ENCODE data around the gene NLRC5.

NLRC5 gene

GRCh38 chr16:56993204-56993603, 3.8 kb downstream of the NLRC5 start:
- H3K4me1 ChIP-seq (ENCODE audit: control insufficient read depth, insufficient read depth, low read length, unreplicated experiment): peaks cover 39% of the 10 kb centered on the region
- no peaks in the 10 kb centered on the region for H3K27me3 ChIP-seq (ENCODE audit: insufficient read depth, low read length)
- H3K4me3 ChIP-seq (ENCODE audit: low read depth, low read length): no peak overlapping the region
- no peaks in the 10 kb centered on the region for H3K36me3 ChIP-seq (ENCODE audit: insufficient read depth, low read length)
- no peak overlapping the region for H3K27ac ChIP-seq (ENCODE audit: low read depth, low read length)
- no peak overlapping the region for H2AFZ ChIP-seq (ENCODE audit: low read length, unreplicated experiment)
- peaks cover 92% of the 10 kb centered on the region for H3K79me2 ChIP-seq (ENCODE audit: control insufficient read depth, insufficient read depth, low read length, unreplicated experiment)

- Histone ChIP-seq H3K27ac (ENCODE audit: low read depth, low read length) (no peak overlapping the region), H3K27me3 (ENCODE audit: insufficient read depth, low read length) (no peaks in the 10 kb centered on the region), H3K4me3 (ENCODE audit: low read depth, low read length) (no peak overlapping the region), H3K4me1 (ENCODE audit: control insufficient read depth, insufficient read depth, low read length, unreplicated experiment) (peaks cover 44% of the 10 kb centered on the region), H2AFZ (ENCODE audit: low read length, unreplicated experiment) (no peak overlapping the region), H3K36me3 (ENCODE audit: insufficient read depth, low read length) (no peaks in the 10 kb centered on the region), H3K79me2 (ENCODE audit: control insufficient read depth, insufficient read depth, low read length, unreplicated experiment) (peaks cover 93% of the 10 kb centered on the region)
Measured at GRCh38 chr16:56994311-56994710, 5.0 kb downstream of the NLRC5 start.

GRCh38 chr16:56995136-56995805, 5.9 kb downstream of the NLRC5 start:
- Histone ChIP-seq H3K4me1 (ENCODE audit: control insufficient read depth, insufficient read depth, low read length, unreplicated experiment) (peaks cover 54% of the 10 kb centered on the region), H3K79me2 (ENCODE audit: control insufficient read depth, insufficient read depth, low read length, unreplicated experiment) (peaks cover 93% of the 10 kb centered on the region), H3K27ac (ENCODE audit: low read depth, low read length) (no peak overlapping the region), H2AFZ (ENCODE audit: low read length, unreplicated experiment) (no peak overlapping the region), H3K4me3 (ENCODE audit: low read depth, low read length) (no peak overlapping the region), H3K27me3 (ENCODE audit: insufficient read depth, low read length) (no peaks in the 10 kb centered on the region), H3K36me3 (ENCODE audit: insufficient read depth, low read length) (no peaks in the 10 kb centered on the region)

- Histone ChIP-seq H3K79me2 (ENCODE audit: control insufficient read depth, insufficient read depth, low read length, unreplicated experiment) (peaks cover 90% of the 10 kb centered on the region), H3K4me3 (ENCODE audit: low read depth, low read length) (no peak overlapping the region), H3K36me3 (ENCODE audit: insufficient read depth, low read length) (peaks cover 6% of the 10 kb centered on the region; the same call in 1 of the 2 replicates), H3K27me3 (ENCODE audit: insufficient read depth, low read length) (no peaks in the 10 kb centered on the region), H2AFZ (ENCODE audit: low read length, unreplicated experiment) (no peak overlapping the region), H3K27ac (ENCODE audit: low read depth, low read length) (no peak overlapping the region), H3K4me1 (ENCODE audit: control insufficient read depth, insufficient read depth, low read length, unreplicated experiment) (peaks cover 49% of the 10 kb centered on the region)
Measured at GRCh38 chr16:56997264-56997663, 7.9 kb downstream of the NLRC5 start.

GRCh38 chr16:56997931-56998330, 8.6 kb downstream of the NLRC5 start:
- Histone ChIP-seq H3K36me3 (ENCODE audit: insufficient read depth, low read length) (peaks cover 6% of the 10 kb centered on the region; the same call in 1 of the 2 replicates), H2AFZ (ENCODE audit: low read length, unreplicated experiment) (no peak overlapping the region), H3K27ac (ENCODE audit: low read depth, low read length) (no peak overlapping the region), H3K27me3 (ENCODE audit: insufficient read depth, low read length) (no peaks in the 10 kb centered on the region), H3K4me3 (ENCODE audit: low read depth, low read length) (no peak overlapping the region), H3K4me1 (ENCODE audit: control insufficient read depth, insufficient read depth, low read length, unreplicated experiment) (peaks cover 48% of the 10 kb centered on the region), H3K79me2 (ENCODE audit: control insufficient read depth, insufficient read depth, low read length, unreplicated experiment) (peaks cover 85% of the 10 kb centered on the region)

GRCh38 chr16:56998352-56998751, 9.0 kb downstream of the NLRC5 start:
- H3K4me1 ChIP-seq (ENCODE audit: control insufficient read depth, insufficient read depth, low read length, unreplicated experiment): peaks cover 44% of the 10 kb centered on the region
- no peaks in the 10 kb centered on the region for H3K27me3 ChIP-seq (ENCODE audit: insufficient read depth, low read length)
- peaks cover 85% of the 10 kb centered on the region for H3K79me2 ChIP-seq (ENCODE audit: control insufficient read depth, insufficient read depth, low read length, unreplicated experiment)
- H3K36me3 ChIP-seq (ENCODE audit: insufficient read depth, low read length): peaks cover 6% of the 10 kb centered on the region; the same call in 1 of the 2 replicates
- H2AFZ ChIP-seq (ENCODE audit: low read length, unreplicated experiment): no peak overlapping the region
- H3K27ac ChIP-seq (ENCODE audit: low read depth, low read length): peak overlapping the region; percentile 99; the same call in 1 of the 2 replicates
- no peak overlapping the region for H3K4me3 ChIP-seq (ENCODE audit: low read depth, low read length)

GRCh38 chr16:56998861-56999260, 9.5 kb downstream of the NLRC5 start:
- Histone ChIP-seq H3K79me2 (ENCODE audit: control insufficient read depth, insufficient read depth, low read length, unreplicated experiment) (peaks cover 85% of the 10 kb centered on the region), H3K36me3 (ENCODE audit: insufficient read depth, low read length) (peaks cover 6% of the 10 kb centered on the region; the same call in 1 of the 2 replicates), H3K27me3 (ENCODE audit: insufficient read depth, low read length) (no peaks in the 10 kb centered on the region), H3K27ac (ENCODE audit: low read depth, low read length) (peak overlapping the region; percentile 99), H3K4me1 (ENCODE audit: control insufficient read depth, insufficient read depth, low read length, unreplicated experiment) (peaks cover 40% of the 10 kb centered on the region), H3K4me3 (ENCODE audit: low read depth, low read length) (no peak overlapping the region), H2AFZ (ENCODE audit: low read length, unreplicated experiment) (no peak overlapping the region)

GRCh38 chr16:56999409-57000270, 10.3 kb downstream of the NLRC5 start:
- Histone ChIP-seq H3K27me3 (ENCODE audit: insufficient read depth, low read length) (no peaks in the 10 kb centered on the region), H3K4me1 (ENCODE audit: control insufficient read depth, insufficient read depth, low read length, unreplicated experiment) (peaks cover 35% of the 10 kb centered on the region), H3K27ac (ENCODE audit: low read depth, low read length) (peak overlapping the region; percentile 99), H3K79me2 (ENCODE audit: control insufficient read depth, insufficient read depth, low read length, unreplicated experiment) (peaks cover 78% of the 10 kb centered on the region), H2AFZ (ENCODE audit: low read length, unreplicated experiment) (no peak overlapping the region), H3K4me3 (ENCODE audit: low read depth, low read length) (peak overlapping the region; percentile 14; the same call in 1 of the 2 replicates), H3K36me3 (ENCODE audit: insufficient read depth, low read length) (peaks cover 7% of the 10 kb centered on the region; the same call in 1 of the 2 replicates)

- Histone ChIP-seq H3K4me3 (ENCODE audit: low read depth, low read length) (peak overlapping the region; percentile 14; the same call in 1 of the 2 replicates), H3K36me3 (ENCODE audit: insufficient read depth, low read length) (peaks cover 11% of the 10 kb centered on the region; the same call in 1 of the 2 replicates), H3K79me2 (ENCODE audit: control insufficient read depth, insufficient read depth, low read length, unreplicated experiment) (peaks cover 72% of the 10 kb centered on the region), H3K4me1 (ENCODE audit: control insufficient read depth, insufficient read depth, low read length, unreplicated experiment) (peaks cover 31% of the 10 kb centered on the region), H3K27me3 (ENCODE audit: insufficient read depth, low read length) (no peaks in the 10 kb centered on the region), H3K27ac (ENCODE audit: low read depth, low read length) (peak overlapping the region; percentile 99), H2AFZ (ENCODE audit: low read length, unreplicated experiment) (no peak overlapping the region)
Measured at GRCh38 chr16:57000271-57001025, 11.1 kb downstream of the NLRC5 start.

GRCh38 chr16:57001026-57001679, 11.8 kb downstream of the NLRC5 start:
- Histone ChIP-seq H3K27me3 (ENCODE audit: insufficient read depth, low read length) (no peaks in the 10 kb centered on the region), H3K4me3 (ENCODE audit: low read depth, low read length) (no peak overlapping the region), H3K4me1 (ENCODE audit: control insufficient read depth, insufficient read depth, low read length, unreplicated experiment) (peaks cover 27% of the 10 kb centered on the region), H3K79me2 (ENCODE audit: control insufficient read depth, insufficient read depth, low read length, unreplicated experiment) (peaks cover 69% of the 10 kb centered on the region), H2AFZ (ENCODE audit: low read length, unreplicated experiment) (no peak overlapping the region), H3K36me3 (ENCODE audit: insufficient read depth, low read length) (peaks cover 11% of the 10 kb centered on the region; the same call in 1 of the 2 replicates), H3K27ac (ENCODE audit: low read depth, low read length) (peak overlapping the region; percentile 99)

Measured in ACC112 (cell line).